ENCODE data around the gene PRR22.

Gene PRR22

DNA sequence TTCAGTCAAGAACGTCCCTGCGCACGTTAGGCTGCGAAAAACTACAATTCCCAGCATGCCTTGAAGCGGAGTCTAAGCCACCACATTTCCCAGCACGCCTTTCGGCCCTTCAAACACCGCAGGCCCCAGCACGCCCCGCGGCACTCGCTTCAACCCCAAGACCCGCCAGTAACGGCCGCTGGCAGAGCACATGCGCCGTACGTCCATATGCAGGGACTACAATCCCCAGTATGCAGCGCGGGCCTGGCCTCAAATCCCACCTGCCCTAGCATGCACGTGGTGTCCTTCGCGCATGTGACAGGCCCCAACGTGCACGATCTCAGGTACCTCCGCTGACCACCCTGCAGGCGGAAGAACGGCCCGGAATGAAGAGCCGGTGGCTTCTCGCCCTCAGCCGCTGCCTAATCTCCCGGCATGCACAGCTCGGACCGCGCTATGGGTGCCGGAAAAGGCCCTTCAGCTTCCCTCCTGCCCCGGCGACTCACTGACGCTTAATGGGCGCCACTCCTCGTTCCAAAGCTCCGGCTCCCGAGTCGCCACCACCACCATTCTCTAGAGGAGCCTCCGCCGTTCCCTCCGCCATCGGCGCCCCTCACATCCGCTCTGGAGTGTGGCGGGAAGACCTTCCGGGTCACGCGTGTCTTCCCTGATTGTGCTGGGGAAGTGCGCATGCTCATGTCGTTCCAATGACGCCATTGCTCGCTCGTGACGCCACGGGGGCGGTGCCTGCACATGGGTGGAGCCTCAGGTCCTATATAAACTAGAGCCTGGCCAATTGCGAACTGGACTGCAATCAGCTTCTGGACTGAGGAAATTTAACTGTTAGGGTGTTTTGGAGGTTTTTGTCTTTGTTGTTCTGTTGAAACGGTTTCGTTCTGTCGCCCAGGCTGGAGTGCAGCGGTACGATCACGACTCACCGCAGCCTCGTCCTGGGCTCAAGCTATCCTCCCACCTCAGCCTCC is 6.3 kb upstream of the PRR22 start, which contains the start of gene DUS3L:
DUS3L (minus strand) TSS at position 605 of the 962 bp plus-strand sequence; CDS start at position 583, 22 bp downstream.
- WGBS, 2 donors (ENCODE audit: extremely low coverage in 2 of 2, insufficient read length in 2 of 2, insufficient replicate concordance in 1 of 2), result no CpG with 5 or more reads among the region's 72 CpGs
- no peak within 1 kb of the TSS for H4K91ac ChIP-seq (ENCODE audit: low read depth, low read length, poor library complexity)
- peak within 1 kb of the TSS; percentile 97 for H2AK5ac ChIP-seq (ENCODE audit: low read depth, low read length)
- peak within 1 kb of the TSS; percentile 52 for H4K8ac ChIP-seq (ENCODE audit: low read depth, low read length)
- no peaks in the 10 kb centered on the region for H3K27me3 ChIP-seq (ENCODE audit: control insufficient read depth in 3 of 3, insufficient read depth in 3 of 3, low read depth in 1 of 3, low read length in 3 of 3)
- no peak within 1 kb of the TSS for H3K4ac ChIP-seq (ENCODE audit: low read length)
- peaks cover 13% of the 10 kb centered on the region for H3K79me1 ChIP-seq (ENCODE audit: low read depth, low read length)
- peak within 1 kb of the TSS; percentile 90 for H3K4me2 ChIP-seq (ENCODE audit: insufficient read depth, low read length, poor library complexity, severe bottlenecking)
- peak within 1 kb of the TSS; percentile 82 for H3K27ac ChIP-seq (replicated peaks; ENCODE audit: low read length)
- no peak within 1 kb of the TSS for H3K14ac ChIP-seq (ENCODE audit: low read length)
- H2BK12ac ChIP-seq (ENCODE audit: low read length), result no peak within 1 kb of the TSS
- H2BK120ac ChIP-seq (ENCODE audit: low read depth, low read length), result peak within 1 kb of the TSS; percentile 49
- H3K18ac ChIP-seq (ENCODE audit: low read length), result peak within 1 kb of the TSS; percentile 99
- peaks cover 4 to 7% of the 10 kb centered on the region in 2 donors for H3K4me1 ChIP-seq (ENCODE audit: control insufficient read depth in 2 of 2, insufficient read depth in 1 of 2, low read depth in 1 of 2, low read length in 2 of 2)
- peak within 1 kb of the TSS; percentile 75 for H3K23ac ChIP-seq (ENCODE audit: low read depth, low read length, poor library complexity)
- peaks cover 0 to 2% of the 10 kb centered on the region in 2 donors for H3K9me3 ChIP-seq (replicated peaks in 1 of 2; ENCODE audit: control insufficient read depth in 2 of 2, insufficient read depth in 1 of 2, low read depth in 1 of 2, low read length in 2 of 2)
- H2BK5ac ChIP-seq (ENCODE audit: low read length), result peak within 1 kb of the TSS; percentile 88
- H3K36me3 ChIP-seq (replicated peaks in 1 of 2; ENCODE audit: control insufficient read depth in 2 of 2, insufficient read depth in 2 of 2, low read length in 2 of 2), result peaks cover 35 to 44% of the 10 kb centered on the region in 2 donors
- peak; percentile 95 for DNase-seq (ENCODE audit: low spot score)
- peak within 1 kb of the TSS; percentile 99 for H2BK15ac ChIP-seq (ENCODE audit: low read length)
- H3K9ac ChIP-seq (ENCODE audit: low read depth, low read length, poor library complexity), result peak within 1 kb of the TSS; percentile 78
- peak within 1 kb of the TSS; percentile 91 for H2AFZ ChIP-seq (ENCODE audit: low read length)
- H3K4me3 ChIP-seq (ENCODE audit: low read length in 2 of 2), result peak within 1 kb of the TSS; percentile 76 to 89

DNA sequence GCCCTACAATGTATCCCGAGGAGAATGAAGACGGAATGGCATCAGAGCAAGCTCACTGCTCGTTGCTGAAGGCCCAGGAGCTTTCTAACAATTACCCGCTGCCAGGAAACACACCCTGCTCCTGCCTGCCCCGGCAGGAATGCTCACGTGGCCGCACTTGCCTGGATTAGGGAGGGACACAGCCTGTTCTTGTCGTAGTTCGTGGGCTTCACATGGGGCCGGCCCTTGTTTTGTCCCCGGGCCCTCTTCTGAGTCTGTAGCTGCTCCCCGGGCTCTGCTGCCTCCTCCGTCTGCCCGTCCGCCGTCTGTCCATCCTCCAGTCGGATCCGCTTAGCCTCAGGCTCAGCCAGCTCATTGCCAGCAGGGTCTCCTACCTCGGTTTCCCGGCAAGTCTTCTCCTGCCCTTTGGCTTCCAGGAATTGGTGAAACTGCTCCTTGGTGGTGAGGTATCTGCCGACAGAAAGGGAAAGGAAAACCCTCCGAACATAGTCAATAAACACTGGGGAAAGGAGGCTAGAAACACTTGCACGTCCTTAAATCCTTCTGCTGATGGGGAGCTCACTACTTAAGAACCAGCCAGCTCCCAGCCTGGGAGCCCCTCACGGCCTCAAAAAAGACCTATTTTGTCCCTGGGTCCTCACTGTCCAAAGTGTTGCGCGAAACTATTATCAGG is 5.5 kb upstream of the PRR22 start:
- H3K27ac ChIP-seq (replicated peaks; ENCODE audit: low read length), result no peak overlapping the region
- H3K9ac ChIP-seq (ENCODE audit: low read depth, low read length, poor library complexity), result no peak overlapping the region
- peak overlapping the region; percentile 88 for H2BK5ac ChIP-seq (ENCODE audit: low read length)
- H2AFZ ChIP-seq (ENCODE audit: low read length), result peak overlapping the region; percentile 48
- H3K14ac ChIP-seq (ENCODE audit: low read length), result no peak overlapping the region
- no peak for DNase-seq (ENCODE audit: low spot score)
- peak overlapping the region; percentile 64 to 76 for H3K4me3 ChIP-seq (ENCODE audit: low read length in 2 of 2)
- H3K27me3 ChIP-seq (ENCODE audit: control insufficient read depth in 3 of 3, insufficient read depth in 3 of 3, low read depth in 1 of 3, low read length in 3 of 3), result no peaks in the 10 kb centered on the region
- H4K91ac ChIP-seq (ENCODE audit: low read depth, low read length, poor library complexity), result no peak overlapping the region
- H3K9me3 ChIP-seq (replicated peaks in 1 of 2; ENCODE audit: control insufficient read depth in 2 of 2, insufficient read depth in 1 of 2, low read depth in 1 of 2, low read length in 2 of 2), result peaks cover 0 to 2% of the 10 kb centered on the region in 2 donors
- peak overlapping the region; percentile 15 for H3K18ac ChIP-seq (ENCODE audit: low read length)
- peak overlapping the region; percentile 20 for H2BK15ac ChIP-seq (ENCODE audit: low read length)
- H2BK120ac ChIP-seq (ENCODE audit: low read depth, low read length), result no peak overlapping the region
- no peak overlapping the region for H3K4ac ChIP-seq (ENCODE audit: low read length)
- H2AK5ac ChIP-seq (ENCODE audit: low read depth, low read length), result peak overlapping the region; percentile 97
- H3K36me3 ChIP-seq (replicated peaks in 1 of 2; ENCODE audit: control insufficient read depth in 2 of 2, insufficient read depth in 2 of 2, low read length in 2 of 2), result peaks cover 35 to 52% of the 10 kb centered on the region in 2 donors
- H3K23ac ChIP-seq (ENCODE audit: low read depth, low read length, poor library complexity), result no peak overlapping the region
- H4K8ac ChIP-seq (ENCODE audit: low read depth, low read length), result no peak overlapping the region
- H2BK12ac ChIP-seq (ENCODE audit: low read length), result no peak overlapping the region
- peak overlapping the region; percentile 90 for H3K4me2 ChIP-seq (ENCODE audit: insufficient read depth, low read length, poor library complexity, severe bottlenecking)
- H3K79me1 ChIP-seq (ENCODE audit: low read depth, low read length), result peaks cover 13% of the 10 kb centered on the region
- peaks cover 4 to 7% of the 10 kb centered on the region in 2 donors for H3K4me1 ChIP-seq (ENCODE audit: control insufficient read depth in 2 of 2, insufficient read depth in 1 of 2, low read depth in 1 of 2, low read length in 2 of 2)
- no CpG with 5 or more reads among the region's 26 CpGs for WGBS, 2 donors (ENCODE audit: extremely low coverage in 2 of 2, insufficient read length in 2 of 2, insufficient replicate concordance in 1 of 2)

DNA sequence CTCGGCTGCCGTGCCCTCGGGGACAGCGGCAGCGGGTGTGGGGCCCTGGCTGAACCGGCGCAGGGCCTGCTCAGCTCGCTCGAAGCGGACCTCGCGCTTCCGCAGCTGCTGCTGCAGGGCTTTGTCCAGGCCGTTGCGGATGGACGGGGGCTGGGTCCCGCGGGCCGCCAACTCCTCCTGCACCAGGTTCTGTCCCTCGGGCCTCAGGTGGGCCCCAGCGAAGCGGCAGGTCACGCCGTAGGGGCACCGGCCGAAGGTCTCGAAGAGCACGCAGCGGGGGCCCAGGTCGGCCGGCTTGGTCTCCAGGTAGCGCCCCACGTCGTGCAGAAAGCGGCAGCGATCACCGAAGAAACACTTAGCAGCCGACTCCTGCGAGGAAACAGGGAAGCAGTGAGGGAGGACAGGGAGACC is 4.8 kb upstream of the PRR22 start:
- no peak overlapping the region for H3K23ac ChIP-seq (ENCODE audit: low read depth, low read length, poor library complexity)
- H4K8ac ChIP-seq (ENCODE audit: low read depth, low read length), result no peak overlapping the region
- peaks cover 35 to 58% of the 10 kb centered on the region in 2 donors for H3K36me3 ChIP-seq (replicated peaks in 1 of 2; ENCODE audit: control insufficient read depth in 2 of 2, insufficient read depth in 2 of 2, low read length in 2 of 2)

More for the DNA sequence above, 4.8 kb upstream of the PRR22 start:
- Histone ChIP-seq H4K91ac (ENCODE audit: low read depth, low read length, poor library complexity) (no peak overlapping the region), H2AK5ac (ENCODE audit: low read depth, low read length) (no peak overlapping the region), H3K27ac (replicated peaks; ENCODE audit: low read length) (no peak overlapping the region), H2BK12ac (ENCODE audit: low read length) (no peak overlapping the region), H3K27me3 (ENCODE audit: control insufficient read depth in 3 of 3, insufficient read depth in 3 of 3, low read depth in 1 of 3, low read length in 3 of 3) (no peaks in the 10 kb centered on the region), H3K9ac (ENCODE audit: low read depth, low read length, poor library complexity) (no peak overlapping the region), H3K14ac (ENCODE audit: low read length) (no peak overlapping the region), H2BK15ac (ENCODE audit: low read length) (no peak overlapping the region), H3K18ac (ENCODE audit: low read length) (no peak overlapping the region), H2BK120ac (ENCODE audit: low read depth, low read length) (no peak overlapping the region), H3K79me1 (ENCODE audit: low read depth, low read length) (peaks cover 13% of the 10 kb centered on the region), H2BK5ac (ENCODE audit: low read length) (no peak overlapping the region), H3K4ac (ENCODE audit: low read length) (no peak overlapping the region), H3K4me3 (ENCODE audit: low read length in 2 of 2) (no peak overlapping the region), H3K4me1 (ENCODE audit: control insufficient read depth in 2 of 2, insufficient read depth in 1 of 2, low read depth in 1 of 2, low read length in 2 of 2) (peaks cover 4 to 7% of the 10 kb centered on the region in 2 donors), H3K9me3 (replicated peaks in 1 of 2; ENCODE audit: control insufficient read depth in 2 of 2, insufficient read depth in 1 of 2, low read depth in 1 of 2, low read length in 2 of 2) (peaks cover 0 to 2% of the 10 kb centered on the region in 2 donors), H3K4me2 (ENCODE audit: insufficient read depth, low read length, poor library complexity, severe bottlenecking) (no peak overlapping the region), H2AFZ (ENCODE audit: low read length) (no peak overlapping the region)
- no CpG with 5 or more reads among the region's 39 CpGs for WGBS, 2 donors (ENCODE audit: extremely low coverage in 2 of 2, insufficient read length in 2 of 2, insufficient replicate concordance in 1 of 2)
- DNase-seq (ENCODE audit: low spot score), result no peak
